Thymus (tissue), 11 donors: ENCODE measurements around the gene LARGE1. TPM values are rescaled to one million over a fixed set of nuclear protein-coding genes. Genes with fewer than 3 reads are reported as not detected.

Experiments used
- DNase-seq, 9 donors: peaks; one replicate each; pipeline ENCODE4 v3.0.0-alpha.2; 2013; ENCODE audit warnings: low spot score in 9 of 9, low read depth in 6 of 9, missing footprints in 1 of 9
- H3K27ac ChIP-seq, 2 donors: one replicate each; pipeline ENCODE4 v1.5.1; 2013; ENCODE audit warnings: control low read depth in 1 of 2, low read depth in 1 of 2, low read length in 1 of 2, mild to moderate bottlenecking in 1 of 2, moderate library complexity in 1 of 2
- H3K27me3 ChIP-seq, 2 donors: one replicate each; pipeline ENCODE4 v1.5.1; 2013; ENCODE audit warnings: low read length in 1 of 2; ENCODE audit not compliant: control insufficient read depth in 2 of 2, insufficient read depth in 1 of 2
- H3K36me3 ChIP-seq, 2 donors: one replicate each; pipeline ENCODE4 v1.5.1; 2013; ENCODE audit warnings: low read length in 1 of 2, mild to moderate bottlenecking in 1 of 2, moderate library complexity in 1 of 2; ENCODE audit not compliant: control insufficient read depth in 2 of 2, insufficient read depth in 2 of 2
- H3K4me1 ChIP-seq, 2 donors: one replicate each; pipeline ENCODE4 v1.5.1; 2013; ENCODE audit warnings: low read length in 2 of 2; ENCODE audit not compliant: control insufficient read depth in 2 of 2, insufficient read depth in 2 of 2
- H3K4me3 ChIP-seq, 2 donors: one replicate each; pipeline ENCODE4 v1.5.1; 2013; ENCODE audit warnings: low read length in 2 of 2, control low read depth in 1 of 2, mild to moderate bottlenecking in 1 of 2
- H3K9me3 ChIP-seq, 2 donors: one replicate each; pipeline ENCODE4 v1.5.1; 2013; ENCODE audit warnings: low read length in 1 of 2, mild to moderate bottlenecking in 1 of 2; ENCODE audit not compliant: control insufficient read depth in 2 of 2, insufficient read depth in 1 of 2
- WGBS: extraction: QIAGEN DNeasy Blood & Tissue Kit; methylation state at CpG from one replicate; pipeline ENCODE4 v1.1.7; 2013; 5-methylcytosine and 5-hydroxymethylcytosine counted together
- polyA plus RNA-seq: library from polyadenylated mRNA; stranded (reverse); fragments of 200-250 nt; gene quantifications from one replicate; pipeline ENCODE4 v1.2.3, GENCODE V29; 2013
- total RNA-seq: library from RNA; stranded (reverse); fragments of 120-200 nt; gene quantifications from one replicate; pipeline ENCODE4 v1.2.4, GENCODE V29; 2013
- donor health status: healthy.

Gene LARGE1
- total and polyA plus RNA-seq, 2 donors: 1.8 to 3.1 TPM

DNA sequence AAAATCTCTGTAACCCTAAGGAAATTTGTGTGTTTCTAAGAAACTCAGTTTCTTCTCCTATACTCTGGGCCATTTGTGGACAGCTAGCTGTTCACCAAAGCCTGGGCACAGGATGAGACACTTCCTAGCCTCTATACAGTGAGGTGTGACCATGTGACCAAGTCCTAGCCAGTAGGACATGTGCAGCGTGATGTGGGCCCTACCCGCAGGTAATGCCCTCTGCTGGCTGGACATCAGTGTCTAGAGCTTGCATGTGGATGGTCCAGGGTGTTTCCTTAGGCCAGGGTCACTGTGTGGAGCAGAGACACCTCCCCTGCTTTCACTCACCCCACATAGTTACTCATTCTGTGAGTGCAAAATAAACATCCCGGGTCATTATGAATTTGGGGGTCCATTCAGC lies 100.5 kb downstream of the LARGE1 start:
- Histone ChIP-seq H3K27me3 (no peaks in the 10 kb centered on the region), H3K27ac (no peak overlapping the region), H3K4me1 (no peaks in the 10 kb centered on the region), H3K4me3 (no peak overlapping the region), H3K36me3 (no peaks in the 10 kb centered on the region), H3K9me3 (no peaks in the 10 kb centered on the region)
- 88% methylated on average over 3 of the region's 3 CpGs for WGBS
- DNase-seq: no peak

DNA sequence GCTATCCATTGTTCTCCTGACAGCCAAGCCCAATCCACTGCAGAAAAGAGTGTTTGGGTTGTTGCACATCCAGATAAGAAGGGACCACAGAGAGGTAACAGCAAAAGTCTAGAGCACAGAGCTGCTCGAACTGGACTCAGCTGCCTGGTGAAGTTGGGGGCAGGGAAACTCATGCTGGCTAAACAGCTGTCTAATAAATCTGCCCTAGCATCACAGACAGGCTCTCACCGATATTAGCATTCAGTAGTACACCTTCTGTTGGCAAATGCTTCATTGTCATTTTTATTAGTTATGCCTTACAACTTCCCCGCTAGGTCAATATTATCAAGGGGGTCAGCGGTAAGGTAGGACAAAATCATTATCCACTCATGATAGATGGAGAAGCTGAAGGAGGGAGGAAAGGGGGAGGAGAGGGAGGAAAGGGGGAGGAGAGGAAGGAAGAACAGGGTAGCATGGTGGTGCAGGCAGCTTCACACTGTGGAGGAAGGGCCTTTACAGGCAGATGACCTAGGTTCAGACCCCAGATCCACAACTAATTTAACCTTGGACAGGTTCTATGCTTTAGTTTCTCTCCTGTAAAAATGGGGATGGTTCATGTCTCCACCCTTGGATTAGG lies 102.7 kb downstream of the LARGE1 start:
- Histone ChIP-seq H3K36me3 (no peaks in the 10 kb centered on the region), H3K4me1 (no peaks in the 10 kb centered on the region), H3K9me3 (no peaks in the 10 kb centered on the region), H3K4me3 (no peak overlapping the region), H3K27me3 (no peaks in the 10 kb centered on the region), H3K27ac (no peak overlapping the region)
- 77% methylated on average over 4 of the region's 4 CpGs for WGBS
- no peak for DNase-seq

DNA sequence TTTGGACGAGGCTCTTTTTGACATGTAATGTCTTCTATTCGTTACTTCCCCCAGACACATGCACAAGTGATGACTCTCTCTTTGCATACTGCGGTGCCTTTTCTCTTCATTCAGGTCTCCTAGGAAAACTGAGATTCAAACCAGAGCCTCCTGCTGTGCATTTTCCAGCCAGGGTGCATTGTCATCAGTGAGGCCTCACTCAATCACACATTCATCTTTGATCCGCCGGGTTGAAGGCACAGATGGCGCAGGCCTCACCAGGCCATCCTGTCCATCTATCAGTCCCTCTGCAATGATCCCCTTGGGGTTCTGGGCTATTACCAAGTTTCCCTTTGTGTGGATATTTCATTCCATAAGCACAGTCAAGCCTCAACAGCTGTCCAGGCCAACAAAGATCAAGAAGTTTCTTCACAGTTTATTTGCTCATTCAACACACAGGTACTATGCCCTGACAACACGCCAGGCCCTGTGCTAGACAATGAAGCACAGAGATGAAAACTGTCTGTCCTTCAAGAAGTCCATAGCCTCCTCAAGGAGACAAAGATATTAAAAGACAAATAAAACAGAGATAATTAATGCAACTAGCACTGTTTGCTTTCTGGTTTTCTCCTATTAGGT lies 107.8 kb downstream of the LARGE1 start:
- no peak for DNase-seq
- Histone ChIP-seq H3K36me3 (no peaks in the 10 kb centered on the region), H3K27ac (no peak overlapping the region), H3K27me3 (no peaks in the 10 kb centered on the region), H3K4me1 (no peaks in the 10 kb centered on the region), H3K9me3 (no peaks in the 10 kb centered on the region), H3K4me3 (no peak overlapping the region)
- 91% methylated on average over 7 of the region's 7 CpGs for WGBS

DNA sequence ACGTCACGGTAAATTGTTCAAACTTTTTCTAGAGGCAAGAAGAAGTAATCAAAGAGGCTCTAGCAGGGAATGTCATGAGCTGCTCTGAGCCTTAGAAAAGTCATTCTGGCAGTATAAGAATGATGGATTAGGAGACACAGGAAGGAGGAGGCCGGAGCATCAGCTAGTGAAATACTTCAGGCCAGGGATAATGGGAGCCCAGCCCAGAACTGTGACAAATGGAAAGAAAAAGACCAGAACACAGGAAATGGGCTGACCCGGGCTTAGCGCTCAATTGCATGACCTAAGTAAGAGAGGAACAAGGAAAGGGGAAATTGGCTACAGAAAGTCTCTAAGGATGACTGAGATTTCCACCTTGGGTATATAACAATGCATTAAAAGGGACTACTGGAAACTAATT lies 108.6 kb downstream of the LARGE1 start:
- DNase-seq: no peak
- H3K36me3 ChIP-seq: no peaks in the 10 kb centered on the region
- H3K27me3 ChIP-seq: no peaks in the 10 kb centered on the region
- no peak overlapping the region for H3K27ac ChIP-seq
- H3K4me1 ChIP-seq: no peaks in the 10 kb centered on the region
- 23% methylated on average over 5 of the region's 5 CpGs for WGBS
- no peak overlapping the region for H3K4me3 ChIP-seq
- H3K9me3 ChIP-seq: peaks cover 0 to under 1% of the 10 kb centered on the region in 2 donors

DNA sequence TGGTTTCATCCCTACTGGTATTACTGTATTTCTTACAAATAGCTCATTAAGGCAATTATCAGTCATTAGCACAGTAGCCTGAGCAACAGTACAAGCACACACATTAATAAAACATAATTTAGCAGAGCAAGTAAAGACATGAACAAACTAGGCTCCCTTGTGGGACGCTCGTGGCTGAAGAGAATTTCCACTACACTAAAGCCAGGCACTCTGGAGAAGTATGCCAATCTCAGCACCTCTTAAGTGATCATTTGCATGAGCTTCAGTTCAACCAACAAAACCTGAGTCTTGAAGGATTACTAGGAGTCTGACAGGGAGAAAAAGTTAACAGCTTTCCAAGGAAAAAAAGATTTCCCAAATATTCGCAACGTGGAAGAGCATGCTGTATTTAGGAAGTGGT lies 109.1 kb downstream of the LARGE1 start:
- H3K9me3 ChIP-seq: peaks cover 0 to 3% of the 10 kb centered on the region in 2 donors
- no peaks in the 10 kb centered on the region for H3K27me3 ChIP-seq
- WGBS: 67% methylated on average over 4 of the region's 4 CpGs
- no peak overlapping the region for H3K27ac ChIP-seq
- H3K4me3 ChIP-seq: no peak overlapping the region
- H3K4me1 ChIP-seq: no peaks in the 10 kb centered on the region
- DNase-seq: no peak
- no peaks in the 10 kb centered on the region for H3K36me3 ChIP-seq

DNA sequence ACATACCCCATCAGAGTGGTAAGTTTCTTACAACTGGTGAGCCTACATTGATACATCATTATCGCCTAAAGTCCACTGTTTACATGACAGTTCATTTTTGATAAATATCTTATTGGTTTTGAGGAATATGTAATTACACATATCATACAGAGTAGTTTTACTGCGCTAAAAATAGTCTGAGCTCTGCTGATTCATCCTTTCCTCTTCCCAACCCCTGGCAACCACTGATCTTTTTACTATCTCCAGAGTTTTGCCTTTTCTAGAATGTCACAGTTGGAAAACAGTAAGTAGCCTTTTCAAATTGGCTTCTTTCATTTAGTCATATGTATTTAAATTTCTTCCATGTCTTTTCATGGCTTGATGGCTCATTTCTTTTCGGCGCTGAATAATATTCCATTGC lies 112.8 kb downstream of the LARGE1 start:
- no peak for DNase-seq
- Histone ChIP-seq H3K36me3 (no peaks in the 10 kb centered on the region), H3K27ac (no peak overlapping the region), H3K4me1 (peaks cover 0 to 2% of the 10 kb centered on the region in 2 donors), H3K27me3 (no peaks in the 10 kb centered on the region), H3K9me3 (peaks cover 0 to 3% of the 10 kb centered on the region in 2 donors), H3K4me3 (no peak overlapping the region)
- WGBS: 96% methylated on average over 4 of the region's 4 CpGs

DNA sequence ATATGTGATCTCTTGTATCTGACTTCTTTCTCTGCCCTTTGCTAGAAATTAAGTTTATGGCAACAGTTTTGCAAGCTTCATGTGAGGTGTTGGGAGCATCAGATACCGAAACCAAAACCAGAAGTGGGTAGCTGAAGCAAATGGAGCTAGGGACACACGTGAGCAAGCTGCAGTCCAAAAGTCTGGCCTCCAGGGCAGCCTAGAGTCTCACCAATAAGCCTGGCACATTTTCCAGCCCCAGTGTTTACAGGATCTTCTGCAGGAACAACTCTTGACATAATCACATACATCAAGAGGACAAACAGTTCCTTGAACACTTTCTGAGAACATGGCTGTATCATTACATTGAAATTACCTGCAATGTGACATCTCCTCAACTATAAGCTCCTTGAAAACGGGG lies 114.1 kb downstream of the LARGE1 start:
- no peak overlapping the region for H3K4me3 ChIP-seq
- H3K36me3 ChIP-seq: no peaks in the 10 kb centered on the region
- WGBS: 39% methylated on average over 3 of the region's 3 CpGs
- H3K9me3 ChIP-seq: peaks cover 0 to 3% of the 10 kb centered on the region in 2 donors
- H3K27ac ChIP-seq: no peak overlapping the region
- H3K4me1 ChIP-seq: peaks cover 0 to 2% of the 10 kb centered on the region in 2 donors
- DNase-seq: no peak
- H3K27me3 ChIP-seq: no peaks in the 10 kb centered on the region

DNA sequence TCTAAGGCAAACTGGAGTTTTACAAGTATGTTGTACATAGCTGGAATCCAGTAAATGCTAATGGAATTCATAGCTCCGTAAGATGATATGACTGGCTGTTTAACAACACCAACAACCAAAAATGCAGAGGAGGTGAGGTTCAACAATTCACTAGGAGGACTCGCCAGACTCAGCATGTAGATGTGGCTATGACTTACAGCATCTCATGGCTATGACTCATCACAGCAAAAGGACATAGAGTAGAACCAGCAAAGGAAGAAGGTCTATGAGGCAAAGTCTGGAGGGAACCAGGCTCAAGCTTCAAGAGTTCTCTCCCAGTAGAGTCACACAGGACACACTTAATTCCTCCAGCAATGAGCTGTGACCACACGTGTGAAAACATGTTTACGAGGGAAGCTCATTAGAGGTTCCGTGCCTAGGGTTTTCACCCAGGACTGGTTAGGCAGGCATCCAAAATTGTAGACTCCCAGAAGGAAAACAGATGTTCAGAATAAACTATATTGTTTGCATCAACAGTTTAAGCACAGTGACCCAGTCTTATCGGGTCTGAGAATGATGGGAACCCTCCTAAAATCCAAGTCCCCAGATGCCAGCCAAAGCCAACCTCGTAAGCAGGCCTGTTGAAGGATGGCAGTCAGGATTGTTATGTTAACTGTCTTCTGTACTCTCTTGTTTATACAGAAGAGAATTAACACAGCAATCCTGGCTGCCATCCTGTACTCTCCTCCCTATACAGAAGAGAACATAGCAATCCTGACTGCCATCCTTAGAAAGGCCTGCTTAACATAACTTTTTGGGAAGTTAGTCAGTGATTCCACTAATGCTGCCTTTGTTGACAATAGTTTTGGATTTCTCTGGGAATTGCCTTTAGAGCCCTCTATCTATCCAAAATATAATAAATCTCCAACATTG lies 116.6 kb downstream of the LARGE1 start:
- no peak overlapping the region for H3K4me3 ChIP-seq
- peaks cover 0 to 2% of the 10 kb centered on the region in 2 donors for H3K4me1 ChIP-seq
- no peak for DNase-seq
- peaks cover 0 to 3% of the 10 kb centered on the region in 2 donors for H3K9me3 ChIP-seq
- no peaks in the 10 kb centered on the region for H3K27me3 ChIP-seq
- H3K36me3 ChIP-seq: no peaks in the 10 kb centered on the region
- 90% methylated on average over 7 of the region's 7 CpGs for WGBS
- H3K27ac ChIP-seq: no peak overlapping the region

DNA sequence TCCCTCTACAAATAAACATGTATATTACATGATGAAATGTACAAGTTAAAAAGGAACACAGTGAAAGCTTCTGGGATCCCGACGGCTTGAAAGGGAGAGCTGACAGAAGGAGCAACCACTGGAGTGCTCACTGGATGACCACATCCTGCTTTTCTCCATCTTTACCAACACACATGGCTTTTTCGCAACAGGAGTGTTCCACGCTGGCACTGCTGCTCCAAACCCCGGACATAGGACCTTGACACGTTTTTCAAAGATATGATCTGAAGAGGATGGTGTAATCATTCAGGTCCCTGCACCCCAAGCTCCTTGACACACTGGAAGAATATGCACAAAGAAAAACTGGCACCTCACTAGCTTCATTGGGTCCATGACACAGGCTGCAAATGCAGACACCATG lies 121.9 kb downstream of the LARGE1 start:
- Histone ChIP-seq H3K36me3 (no peaks in the 10 kb centered on the region), H3K9me3 (no peaks in the 10 kb centered on the region), H3K4me3 (no peak overlapping the region), H3K4me1 (no peaks in the 10 kb centered on the region), H3K27ac (no peak overlapping the region), H3K27me3 (no peaks in the 10 kb centered on the region)
- WGBS: 41% methylated on average over 6 of the region's 6 CpGs
- no peak for DNase-seq
